SHP77 treated with DMSO at 0.1 percent for 48 hours (cell line): ENCODE results near the gene NEO1.

Experiments used
- DNase-seq: peaks from one replicate; lab custom pipeline; 2025; lab: John Stamatoyannopoulos, UW

Gene NEO1

GRCh38 chr15:73051807-73052652, at the start of gene NEO1:
NEO1 (plus strand) TSS chr15:73052463; CDS start chr15:73052676, 213 bp downstream.
- peak; percentile 59 for DNase-seq

DNA sequence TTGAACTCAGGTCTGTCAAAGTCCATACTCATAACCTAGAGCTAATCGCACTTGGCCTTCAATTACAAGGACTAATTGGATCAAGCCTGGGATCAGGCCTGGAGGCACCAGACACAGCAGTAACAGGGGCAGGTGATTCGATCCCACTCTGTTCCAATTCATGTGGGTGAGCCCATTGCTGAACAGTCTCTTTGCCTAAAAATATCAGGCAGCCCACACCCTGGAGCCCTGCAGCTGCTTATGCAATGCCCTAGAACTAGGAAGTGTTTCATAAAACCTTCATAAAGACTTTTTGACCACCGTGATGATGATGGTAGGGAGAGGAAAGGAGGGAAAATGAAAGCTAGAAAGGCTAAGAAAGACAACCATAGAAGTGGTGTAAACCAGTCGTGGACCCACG, 47.8 kb upstream of the NEO1 start:
- DNase-seq, result no peak

GRCh38 chr15:73005032-73005431, 47.2 kb upstream of the NEO1 start:
- DNase-seq, result no peak

DNA sequence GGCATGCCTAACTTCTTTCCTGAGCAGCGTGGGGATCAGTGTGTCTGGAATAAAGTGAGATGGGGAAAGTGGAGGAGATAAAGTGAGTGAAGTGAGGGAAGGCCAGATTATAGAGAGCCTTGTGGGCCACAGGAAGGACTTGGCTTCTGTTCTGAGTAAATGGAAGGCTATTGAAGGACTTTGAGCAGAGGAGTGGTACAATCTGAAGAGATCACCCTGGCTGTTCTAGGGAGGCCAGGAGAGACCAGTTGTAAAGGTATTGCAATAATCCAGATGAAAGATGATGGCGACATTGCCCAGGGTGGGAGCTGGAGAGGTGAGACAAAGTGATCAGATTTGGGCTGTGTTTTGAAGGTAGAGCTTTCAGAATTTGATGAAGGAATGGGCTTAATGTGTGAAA, 46.8 kb upstream of the NEO1 start:
- DNase-seq, result no peak

GRCh38 chr15:73006523-73006922, 45.7 kb upstream of the NEO1 start:
- no peak for DNase-seq

- no peak for DNase-seq
These were observed 42.9 kb upstream of the NEO1 start for GRCh38 chr15:73009066-73010056.

GRCh38 chr15:73010154-73011152, 41.8 kb upstream of the NEO1 start:
- DNase-seq, result no peak

- DNase-seq, result no peak
These were observed 37.4 kb upstream of the NEO1 start for GRCh38 chr15:73014904-73015303.

- no peak for DNase-seq
These were observed 36.8 kb upstream of the NEO1 start for GRCh38 chr15:73015493-73015892.

DNA sequence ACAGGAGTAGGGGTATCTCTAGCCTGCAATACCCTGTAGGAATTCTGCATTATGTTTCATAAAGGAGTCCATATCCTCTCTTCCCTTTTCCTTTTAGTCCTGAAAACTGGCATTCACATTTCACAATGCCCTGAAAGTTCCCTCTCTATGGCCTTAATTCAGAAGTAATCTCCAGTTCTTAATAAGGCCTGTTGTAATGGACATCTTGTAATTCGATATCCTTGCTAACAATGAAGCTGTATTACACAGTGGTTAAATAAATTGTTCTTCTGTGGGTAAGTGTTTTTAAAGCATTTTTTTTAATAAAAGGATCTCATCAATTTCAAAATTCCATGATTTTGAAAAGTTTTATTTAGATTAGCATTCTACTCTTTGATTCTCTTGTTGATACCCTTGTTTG, 34.3 kb upstream of the NEO1 start:
- no peak for DNase-seq

DNA sequence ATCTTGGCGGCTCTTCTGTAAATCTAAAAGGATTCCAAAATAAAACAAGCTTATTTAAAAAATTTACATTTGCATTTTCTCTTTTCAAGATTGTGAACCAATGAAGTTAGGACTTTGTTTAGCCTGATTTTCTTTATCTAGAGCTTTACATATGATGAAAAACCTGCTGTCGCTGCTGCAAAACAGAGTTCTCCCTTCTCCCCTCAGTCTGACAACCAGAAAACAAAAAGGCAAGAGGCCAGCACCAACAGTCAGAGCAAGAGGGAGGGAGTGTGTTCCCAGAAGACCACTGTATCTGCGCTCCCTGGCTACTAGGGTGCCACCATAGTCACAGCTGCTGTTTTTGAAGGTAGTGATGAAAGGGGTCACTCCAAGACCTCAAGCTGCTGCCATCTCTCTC, 33.1 kb upstream of the NEO1 start:
- no peak for DNase-seq

DNA sequence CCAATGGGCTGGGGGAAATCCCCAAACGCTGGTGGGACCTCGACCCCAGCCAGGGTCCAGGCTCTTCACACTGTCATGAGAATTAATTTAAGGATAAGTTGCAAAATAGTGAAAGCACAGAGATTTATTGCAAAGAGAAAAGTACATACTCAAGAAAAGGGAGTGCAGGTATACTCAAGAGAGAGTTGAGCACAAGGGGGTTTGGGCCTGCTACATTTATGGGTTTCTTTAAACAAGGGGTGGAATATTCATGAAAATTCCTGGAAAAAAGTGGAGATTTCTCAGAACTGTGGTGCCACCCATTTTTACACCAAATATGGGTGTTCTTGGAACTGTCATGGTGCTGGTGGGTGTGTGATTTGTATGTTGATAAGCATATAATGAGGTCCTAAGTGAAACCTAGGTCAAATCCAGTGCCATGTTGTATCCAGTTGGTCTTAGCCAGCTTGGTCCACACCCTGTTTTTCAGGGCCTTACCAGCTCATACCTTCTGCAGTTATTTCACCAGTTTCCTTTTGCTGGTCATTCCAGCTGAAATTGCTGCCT, 32.6 kb upstream of the NEO1 start:
- DNase-seq, result no peak

GRCh38 chr15:73021139-73021621, 31.1 kb upstream of the NEO1 start:
- DNase-seq, result no peak

DNA sequence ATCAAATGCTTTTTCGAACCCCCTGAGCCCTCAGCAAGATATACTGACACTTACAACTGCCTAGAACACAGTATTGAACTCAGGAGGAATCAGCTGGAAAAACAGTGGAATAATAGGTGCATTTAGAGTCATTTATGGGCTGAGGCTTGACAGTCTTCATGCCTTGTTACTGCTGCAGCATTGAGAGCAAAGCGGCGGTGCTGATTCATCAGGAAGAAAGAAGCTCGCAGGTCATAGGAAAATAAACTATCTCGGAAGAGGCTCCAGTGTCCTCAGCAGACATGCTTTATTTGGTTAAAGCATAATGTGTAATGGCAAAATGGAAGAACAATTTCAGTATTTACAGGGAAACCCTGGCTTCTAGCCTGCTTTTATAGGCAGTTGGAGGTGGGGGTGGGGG, 30.1 kb upstream of the NEO1 start:
- DNase-seq, result no peak

- DNase-seq, result no peak
These were observed 29.2 kb upstream of the NEO1 start for GRCh38 chr15:73023071-73023470.

- no peak for DNase-seq
These were observed 28.1 kb upstream of the NEO1 start for GRCh38 chr15:73024168-73024567.

DNA sequence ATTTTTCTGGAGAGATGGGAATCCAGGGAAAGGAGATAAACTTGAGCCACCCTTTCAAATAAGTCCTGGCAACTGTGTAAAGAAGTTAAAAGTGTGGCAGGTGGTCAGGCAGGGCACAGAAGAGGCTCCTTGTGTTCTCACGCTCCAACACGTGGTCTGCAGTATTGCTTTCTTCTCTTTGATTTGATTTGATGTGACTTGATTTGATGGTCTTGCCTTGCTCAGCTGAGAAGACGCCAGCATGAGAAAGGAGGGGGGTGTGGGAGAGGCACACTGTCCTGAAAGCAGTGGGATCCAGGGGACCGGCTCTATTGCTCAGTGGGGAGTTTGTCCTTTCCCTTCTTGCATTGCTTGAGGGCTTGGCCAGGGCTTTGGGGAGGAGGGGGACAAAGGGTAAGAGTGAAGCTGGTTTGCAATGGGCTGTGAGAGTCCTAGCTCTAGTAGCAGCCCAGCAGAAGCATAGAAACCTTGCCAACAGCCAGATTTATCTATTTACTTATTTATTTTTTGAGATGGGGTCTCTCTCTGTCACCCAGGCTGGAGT, 25.7 kb upstream of the NEO1 start:
- DNase-seq, result no peak

GRCh38 chr15:73028031-73028430, 24.2 kb upstream of the NEO1 start:
- DNase-seq, result no peak

DNA sequence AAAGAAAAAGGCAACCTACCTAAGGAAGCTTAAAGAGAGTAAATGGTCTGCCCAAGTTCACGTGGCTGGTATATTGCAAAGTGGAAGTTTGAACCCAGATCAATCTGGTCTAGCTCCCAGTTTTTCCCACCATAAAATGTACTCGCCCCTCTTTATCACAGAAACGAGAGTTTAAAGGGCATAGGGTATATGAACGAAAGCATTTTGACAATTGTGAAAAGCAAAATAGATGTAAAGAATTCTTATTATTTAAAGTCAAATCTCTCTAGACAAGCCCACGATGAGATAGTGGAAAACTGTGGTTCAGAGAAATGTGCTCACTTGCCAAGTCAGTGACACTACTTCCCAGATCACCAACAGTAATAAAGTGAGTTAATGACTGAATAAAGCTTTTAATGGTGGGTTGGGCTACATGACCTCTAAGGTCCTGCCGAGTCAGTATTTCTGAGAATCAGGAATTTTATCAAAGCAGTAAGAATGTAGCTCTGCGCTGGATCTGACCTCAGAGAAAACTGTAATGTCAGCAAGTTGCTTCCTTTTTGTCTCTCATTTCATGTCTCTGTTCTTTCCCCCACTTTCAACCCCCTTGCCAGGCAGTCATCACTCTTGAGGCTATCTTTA, 23.3 kb upstream of the NEO1 start:
- DNase-seq, result no peak

GRCh38 chr15:73030122-73030679, 22.1 kb upstream of the NEO1 start:
- no peak for DNase-seq
